HUES48 (cell line): ENCODE results near the gene PPP1R16B.
"Not testable (repeated sequence)": the region's sequence is repeated elsewhere in the genome, so short reads cannot be mapped to it uniquely, and the experiment has no call there.

Experiments used
- H3K27ac ChIP-seq: one replicate; pipeline ENCODE4 v1.7.0; 2013; ENCODE audit warnings: low read depth, low read length, inconsistent platforms
- H3K27me3 ChIP-seq: 2 replicates; pipeline ENCODE4 v1.6.1; 2013; ENCODE audit warnings: mild to moderate bottlenecking, low read length; ENCODE audit not compliant: control insufficient read depth, insufficient read depth
- H3K36me3 ChIP-seq: 2 replicates; pipeline ENCODE4 v1.6.1; 2013; ENCODE audit warnings: low read length; ENCODE audit not compliant: control insufficient read depth, insufficient read depth
- H3K4me1 ChIP-seq: 2 replicates; pipeline ENCODE4 v1.6.1; 2013; ENCODE audit warnings: mild to moderate bottlenecking, low read length; ENCODE audit not compliant: control insufficient read depth, insufficient read depth
- H3K4me3 ChIP-seq: 2 replicates; pipeline ENCODE4 v1.5.1; 2013; ENCODE audit warnings: mild to moderate bottlenecking, low read depth, low read length
- H3K9ac ChIP-seq: 2 replicates; pipeline ENCODE4 v1.6.1; 2013; ENCODE audit warnings: mild to moderate bottlenecking, low read depth, low read length, moderate library complexity
- H3K9me3 ChIP-seq: 2 replicates; pipeline ENCODE4 v1.6.1; 2013; ENCODE audit warnings: low read length; ENCODE audit not compliant: control insufficient read depth, insufficient read depth

The PPP1R16B gene

GRCh38 chr20:38854654-38855066 is 49.2 kb downstream of the PPP1R16B start:
- no peaks in the 10 kb centered on the region for H3K36me3 ChIP-seq
- H3K4me1 ChIP-seq = no peaks in the 10 kb centered on the region; the same call in 1 of the 2 replicates
- H3K9ac ChIP-seq = no peak overlapping the region
- no peaks in the 10 kb centered on the region for H3K9me3 ChIP-seq
- no peak overlapping the region for H3K27ac ChIP-seq
- no peaks in the 10 kb centered on the region for H3K27me3 ChIP-seq
- H3K4me3 ChIP-seq = no peak overlapping the region

GRCh38 chr20:38855356-38855755 is 49.9 kb downstream of the PPP1R16B start:
- no peak overlapping the region for H3K27ac ChIP-seq
- H3K4me3 ChIP-seq = no peak overlapping the region
- H3K9ac ChIP-seq = no peak overlapping the region
- H3K36me3 ChIP-seq = no peaks in the 10 kb centered on the region
- no peaks in the 10 kb centered on the region; the same call in 1 of the 2 replicates for H3K4me1 ChIP-seq
- H3K9me3 ChIP-seq = no peaks in the 10 kb centered on the region
- no peaks in the 10 kb centered on the region for H3K27me3 ChIP-seq

GRCh38 chr20:38856570-38856969 is 51.1 kb downstream of the PPP1R16B start:
- H3K4me3 ChIP-seq = no peak overlapping the region
- H3K9ac ChIP-seq = no peak overlapping the region
- H3K27ac ChIP-seq = no peak overlapping the region
- no peaks in the 10 kb centered on the region for H3K27me3 ChIP-seq
- no peaks in the 10 kb centered on the region for H3K36me3 ChIP-seq
- H3K4me1 ChIP-seq = peaks cover 4% of the 10 kb centered on the region; the same call in 1 of the 2 replicates
- H3K9me3 ChIP-seq = no peaks in the 10 kb centered on the region

DNA sequence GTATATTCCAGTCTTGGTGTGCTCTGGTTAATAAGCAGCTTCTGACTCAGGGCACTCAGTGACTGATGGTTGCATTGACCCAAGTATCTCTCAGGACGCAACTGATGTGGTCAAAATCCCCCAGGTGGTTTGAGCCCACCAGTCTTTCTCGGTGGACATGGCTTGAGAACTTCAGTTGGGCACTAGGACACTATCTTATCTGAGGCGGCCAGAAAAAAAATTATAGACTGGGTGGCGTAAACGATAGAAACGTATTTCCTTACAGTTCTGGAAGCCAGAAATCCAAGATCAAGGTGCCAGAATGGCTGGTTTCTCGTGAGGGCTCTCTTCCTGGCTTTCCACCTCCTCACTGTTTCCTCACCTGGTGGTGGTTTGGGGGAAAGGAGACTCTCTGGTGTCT is 52.2 kb downstream of the PPP1R16B start:
- Histone ChIP-seq H3K27me3 (no peaks in the 10 kb centered on the region), H3K9me3 (no peaks in the 10 kb centered on the region), H3K4me1 (peaks cover 4% of the 10 kb centered on the region; the same call in 1 of the 2 replicates)

GRCh38 chr20:38859070-38859690 is 53.7 kb downstream of the PPP1R16B start:
- H3K27ac ChIP-seq = no peak overlapping the region

More for the DNA sequence above, 52.2 kb downstream of the PPP1R16B start:
- Histone ChIP-seq H3K27ac (no peak overlapping the region), H3K4me3 (no peak overlapping the region), H3K36me3 (no peaks in the 10 kb centered on the region), H3K9ac (no peak overlapping the region)

DNA sequence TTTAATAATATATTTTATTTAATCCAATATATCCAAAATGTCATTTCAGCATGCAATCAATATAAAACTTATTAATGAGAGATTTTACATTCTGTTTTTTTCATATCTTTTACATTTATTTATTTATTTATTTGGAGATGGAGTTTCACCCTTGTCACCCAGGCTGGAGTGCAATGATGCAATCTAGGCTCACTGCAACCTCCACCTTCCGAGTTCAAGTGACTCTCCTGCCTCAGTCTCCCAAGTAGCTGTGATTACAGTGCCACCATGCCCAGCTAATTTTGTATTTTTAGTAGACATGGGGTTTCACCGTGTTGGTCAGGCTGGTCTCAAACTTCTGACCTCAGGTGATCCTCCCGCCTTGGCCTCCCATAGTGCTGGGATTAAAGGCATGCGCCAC is 54.4 kb downstream of the PPP1R16B start:
- H3K9me3 ChIP-seq, H3K27ac ChIP-seq, H3K27me3 ChIP-seq: not testable (repeated sequence)

More at GRCh38 chr20:38859070-38859690, 53.7 kb downstream of the PPP1R16B start:
- Histone ChIP-seq H3K4me1 (peaks cover 4% of the 10 kb centered on the region; the same call in 1 of the 2 replicates), H3K27me3 (no peaks in the 10 kb centered on the region), H3K9ac (no peak overlapping the region), H3K9me3 (no peaks in the 10 kb centered on the region), H3K36me3 (no peaks in the 10 kb centered on the region), H3K4me3 (no peak overlapping the region)

GRCh38 chr20:38861071-38861401 is 55.5 kb downstream of the PPP1R16B start:
- Histone ChIP-seq H3K4me1 (0 out of 2 replicates have a peak, but pooled peaks cover 4% of the 10 kb centered on the region), H3K9me3 (no peaks in the 10 kb centered on the region), H3K4me3 (no peak overlapping the region), H3K9ac (no peak overlapping the region), H3K27me3 (no peaks in the 10 kb centered on the region), H3K27ac (no peak overlapping the region), H3K36me3 (no peaks in the 10 kb centered on the region)

More for the DNA sequence above, 54.4 kb downstream of the PPP1R16B start:
- H3K36me3 ChIP-seq, H3K4me3 ChIP-seq, H3K9ac ChIP-seq, H3K4me1 ChIP-seq: not testable (repeated sequence)

DNA sequence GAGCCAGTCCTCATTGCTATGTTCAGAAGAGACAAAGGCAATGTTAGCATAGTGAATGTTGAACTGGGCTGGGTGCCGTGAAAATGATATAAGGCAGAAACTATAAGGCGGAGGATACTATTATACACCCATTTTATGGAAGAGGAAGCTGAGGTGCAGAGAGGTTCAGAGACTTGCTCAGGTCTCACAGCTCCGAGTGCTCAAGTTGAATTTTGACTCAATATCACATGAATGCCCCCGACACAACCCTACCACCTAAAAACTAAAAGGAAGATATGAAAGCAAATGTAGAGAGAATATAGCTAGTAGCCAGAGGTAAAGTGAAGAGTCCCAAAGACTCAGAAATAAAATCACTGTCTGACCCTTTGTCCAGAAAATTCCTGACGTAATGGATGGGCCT is 56.7 kb downstream of the PPP1R16B start:
- H3K27me3 ChIP-seq = no peaks in the 10 kb centered on the region
- H3K9ac ChIP-seq = no peak overlapping the region
- no peak overlapping the region for H3K27ac ChIP-seq
- H3K4me1 ChIP-seq = 0 out of 2 replicates have a peak, but pooled peaks cover 4% of the 10 kb centered on the region
- no peak overlapping the region for H3K4me3 ChIP-seq
- no peaks in the 10 kb centered on the region for H3K36me3 ChIP-seq
- H3K9me3 ChIP-seq = no peaks in the 10 kb centered on the region

GRCh38 chr20:38863024-38863851 is 57.7 kb downstream of the PPP1R16B start:
- Histone ChIP-seq H3K9ac (no peak overlapping the region), H3K4me1 (0 out of 2 replicates have a peak, but pooled peaks cover 4% of the 10 kb centered on the region), H3K9me3 (no peaks in the 10 kb centered on the region), H3K27ac (no peak overlapping the region), H3K4me3 (no peak overlapping the region), H3K36me3 (no peaks in the 10 kb centered on the region), H3K27me3 (no peaks in the 10 kb centered on the region)

GRCh38 chr20:38864662-38865061 is 59.2 kb downstream of the PPP1R16B start:
- H3K36me3 ChIP-seq = no peaks in the 10 kb centered on the region
- 0 out of 2 replicates have a peak, but pooled peaks cover 4% of the 10 kb centered on the region for H3K4me1 ChIP-seq
- H3K27ac ChIP-seq = no peak overlapping the region
- H3K4me3 ChIP-seq = no peak overlapping the region
- H3K27me3 ChIP-seq = no peaks in the 10 kb centered on the region
- no peak overlapping the region for H3K9ac ChIP-seq
- H3K9me3 ChIP-seq = no peaks in the 10 kb centered on the region
